ENCODE data around the gene PITX3. TPM values are rescaled to one million over a fixed set of nuclear protein-coding genes. Genes with fewer than 3 reads are reported as not detected.
"Not testable (repeated sequence)": the region's sequence is repeated elsewhere in the genome, so short reads cannot be mapped to it uniquely, and the experiment has no call there.

The PITX3 gene
- total and polyA plus RNA-seq, 4 donors = not detected

- TF ChIP-seq RXRA (IDR thresholded peaks at IDR 0.05) (no peak), MAX (IDR thresholded peaks at IDR 0.05) (no peak), CTCF (IDR thresholded peaks at IDR 0.05; ENCODE audit: low read depth, low read length, missing input control) (no peak), FOXA2 (IDR thresholded peaks at IDR 0.05) (no peak)
These were observed 18.5 kb downstream of the PITX3 start (continued) for GRCh38 chr10:102222797-102223196.

- no peak overlapping the region for H3K27ac ChIP-seq (ENCODE audit: low read depth in 1 of 2, low read length in 2 of 2)
- no peak overlapping the region for H3K9ac ChIP-seq (ENCODE audit: low read depth in 1 of 2, low read length in 2 of 2)
- DNase-seq (ENCODE audit: low spot score) = no peak
- H3K4me1 ChIP-seq (ENCODE audit: control insufficient read depth in 4 of 4, insufficient read depth in 4 of 4, low read length in 3 of 4) = no peaks in the 10 kb centered on the region
- no peak for TF ChIP-seq RXRA (IDR thresholded peaks at IDR 0.05)
- TF ChIP-seq YY1 (IDR thresholded peaks at IDR 0.05) = no peak
- TF ChIP-seq MAX (IDR thresholded peaks at IDR 0.05) = no peak
- TF ChIP-seq SP1 (IDR thresholded peaks at IDR 0.05) = no peak
- no peak for TF ChIP-seq FOXA1 (IDR thresholded peaks at IDR 0.05)
- H3K36me3 ChIP-seq (ENCODE audit: control insufficient read depth in 4 of 4, insufficient read depth in 3 of 4, low read depth in 1 of 4, low read length in 3 of 4) = no peaks in the 10 kb centered on the region
- H3K4me3 ChIP-seq (ENCODE audit: low read depth in 1 of 3, low read length in 3 of 3) = no peak overlapping the region
- H3K27me3 ChIP-seq (ENCODE audit: control insufficient read depth in 4 of 4, insufficient read depth in 4 of 4, low read length in 3 of 4) = no peaks in the 10 kb centered on the region
- H3K9me3 ChIP-seq (ENCODE audit: control insufficient read depth in 4 of 4, low read length in 3 of 4) = no peaks in the 10 kb centered on the region
These were observed 20.7 kb downstream of the PITX3 start for GRCh38 chr10:102220612-102221011.

GRCh38 chr10:102219370-102219769 lies 21.9 kb downstream of the PITX3 start:
- no peak for DNase-seq (ENCODE audit: low spot score)
- no peaks in the 10 kb centered on the region for H3K4me1 ChIP-seq (ENCODE audit: control insufficient read depth in 4 of 4, insufficient read depth in 4 of 4, low read length in 3 of 4)
- no peak for TF ChIP-seq CTCF (IDR thresholded peaks at IDR 0.05; ENCODE audit: low read depth, low read length, missing input control)
- TF ChIP-seq HNF4G (IDR thresholded peaks at IDR 0.05) = no peak
- TF ChIP-seq FOXA2 (IDR thresholded peaks at IDR 0.05) = no peak
- no peak for TF ChIP-seq ZBTB33 (IDR thresholded peaks at IDR 0.05)
- no peak for TF ChIP-seq TAF1 (conservative IDR thresholded peaks at IDR 0.05)
- no peaks in the 10 kb centered on the region for H3K9me3 ChIP-seq (ENCODE audit: control insufficient read depth in 4 of 4, low read length in 3 of 4)
- no peak overlapping the region for H3K27ac ChIP-seq (ENCODE audit: low read depth in 1 of 2, low read length in 2 of 2)
- H3K27me3 ChIP-seq (ENCODE audit: control insufficient read depth in 4 of 4, insufficient read depth in 4 of 4, low read length in 3 of 4) = no peaks in the 10 kb centered on the region
- no peak overlapping the region for H3K9ac ChIP-seq (ENCODE audit: low read depth in 1 of 2, low read length in 2 of 2)
- 78% methylated on average over 5 of the region's 5 CpGs for WGBS
- H3K4me3 ChIP-seq (ENCODE audit: low read depth in 1 of 3, low read length in 3 of 3) = no peak overlapping the region
- H3K36me3 ChIP-seq (ENCODE audit: control insufficient read depth in 4 of 4, insufficient read depth in 3 of 4, low read depth in 1 of 4, low read length in 3 of 4) = no peaks in the 10 kb centered on the region

GRCh38 chr10:102213599-102213998 lies 27.7 kb downstream of the PITX3 start:
- H3K36me3 ChIP-seq (ENCODE audit: control insufficient read depth in 4 of 4, insufficient read depth in 3 of 4, low read depth in 1 of 4, low read length in 3 of 4); H3K27me3 ChIP-seq (ENCODE audit: control insufficient read depth in 4 of 4, insufficient read depth in 4 of 4, low read length in 3 of 4); H3K27ac ChIP-seq (ENCODE audit: low read depth in 1 of 2, low read length in 2 of 2); DNase-seq (ENCODE audit: low spot score); H3K9me3 ChIP-seq (ENCODE audit: control insufficient read depth in 4 of 4, low read length in 3 of 4); H3K9ac ChIP-seq (ENCODE audit: low read depth in 1 of 2, low read length in 2 of 2); H3K4me3 ChIP-seq (ENCODE audit: low read depth in 1 of 3, low read length in 3 of 3); H3K4me1 ChIP-seq (ENCODE audit: control insufficient read depth in 4 of 4, insufficient read depth in 4 of 4, low read length in 3 of 4): not testable (repeated sequence)
- 86% methylated on average over 4 of the region's 4 CpGs for WGBS

Data from liver (tissue), 9 donors.